Astrocyte (in vitro differentiated cells and primary cell): ENCODE results near the gene GNG14. TPM values are rescaled to one million over a fixed set of nuclear protein-coding genes. Genes with fewer than 3 reads are reported as not detected.

ENCODE experiments used
- DNase-seq: peaks from one replicate; pipeline ENCODE4 v3.0.0-alpha.2; 2010; ENCODE audit warnings: low read depth
- FAIRE-seq: peaks from 2 replicates; lab custom pipeline; 2011; peaks lifted over from hg19 to GRCh38; lab: Jason Lieb, UNC
- H2AFZ ChIP-seq: 2 replicates; pipeline ENCODE4 v1.6.0; 2012; ENCODE audit warnings: low read depth, low read length, inconsistent platforms
- H3K27ac ChIP-seq: 2 replicates; pipeline ENCODE4 v1.5.1; 2011; ENCODE audit warnings: low read depth, low read length, inconsistent platforms
- H3K27me3 ChIP-seq: 2 replicates; pipeline ENCODE4 v1.6.0; 2011; ENCODE audit warnings: low read length, inconsistent platforms; ENCODE audit not compliant: insufficient read depth
- H3K36me3 ChIP-seq: 2 replicates; pipeline ENCODE4 v1.5.1; 2011; ENCODE audit warnings: low read length, inconsistent platforms; ENCODE audit not compliant: insufficient read depth
- H3K4me1 ChIP-seq: 2 replicates; pipeline ENCODE4 v1.5.1; 2011; ENCODE audit warnings: low read length, inconsistent platforms; ENCODE audit not compliant: insufficient read depth
- H3K4me2 ChIP-seq: 2 replicates; pipeline ENCODE4 v1.6.0; 2012; ENCODE audit warnings: low read length, inconsistent platforms
- H3K4me3 ChIP-seq: 2 replicates; pipeline ENCODE4 v1.5.1; 2011; ENCODE audit warnings: low read depth, mild to moderate bottlenecking, low read length, inconsistent platforms; ENCODE audit not compliant: insufficient read depth
- H3K79me2 ChIP-seq: 2 replicates; pipeline ENCODE4 v1.6.0; 2012; ENCODE audit warnings: mild to moderate bottlenecking, low read length, inconsistent platforms; ENCODE audit not compliant: insufficient read depth
- H3K9ac ChIP-seq: 2 replicates; pipeline ENCODE4 v1.6.0; 2012; ENCODE audit warnings: mild to moderate bottlenecking, low read length, inconsistent platforms
- H3K9me3 ChIP-seq: 2 replicates; pipeline ENCODE4 v1.5.1; 2012; ENCODE audit warnings: low read depth, mild to moderate bottlenecking, low read length, inconsistent platforms; ENCODE audit not compliant: insufficient read depth
- H4K20me1 ChIP-seq: 2 replicates; pipeline ENCODE4 v1.6.0; 2012; ENCODE audit warnings: low read length, inconsistent platforms; ENCODE audit not compliant: insufficient read depth
- H3K27ac Mint-ChIP-seq: one replicate; pipeline ENCODE4 v1.8.0; 2021; ENCODE audit warnings: mild to moderate bottlenecking, mixed read lengths; ENCODE audit not compliant: unreplicated experiment
- H3K27me3 Mint-ChIP-seq: one replicate; pipeline ENCODE4 v1.8.0; 2021; ENCODE audit warnings: low read depth, mixed read lengths; ENCODE audit not compliant: unreplicated experiment
- H3K36me3 Mint-ChIP-seq: one replicate; pipeline ENCODE4 v1.8.0; 2021; ENCODE audit warnings: low read depth, mixed read lengths; ENCODE audit not compliant: unreplicated experiment
- H3K4me1 Mint-ChIP-seq: one replicate; pipeline ENCODE4 v1.8.0; 2021; ENCODE audit warnings: low read depth, mixed read lengths; ENCODE audit not compliant: unreplicated experiment
- H3K4me3 Mint-ChIP-seq: one replicate; pipeline ENCODE4 v1.8.0; 2021; ENCODE audit warnings: mild to moderate bottlenecking, moderate library complexity, mixed read lengths; ENCODE audit not compliant: unreplicated experiment
- H3K9me3 Mint-ChIP-seq: one replicate; pipeline ENCODE4 v1.8.0; 2021; ENCODE audit warnings: mild to moderate bottlenecking, mixed read lengths; ENCODE audit not compliant: unreplicated experiment
- CTCF ChIP-seq: IDR thresholded peaks from 2 replicates; pipeline ENCODE4 v1.5.1; 2011; ENCODE audit warnings: low read depth, mild to moderate bottlenecking, inconsistent platforms, low read length, moderate library complexity; ENCODE audit not compliant: insufficient read depth
- EZH2 ChIP-seq: IDR thresholded peaks from 2 replicates; pipeline ENCODE4 v1.6.1; 2012; ENCODE audit warnings: mild to moderate bottlenecking, low read length, inconsistent platforms; ENCODE audit not compliant: insufficient read depth
- total RNA-seq: library from RNA; stranded (reverse); gene quantifications from 2 replicates; pipeline ENCODE4 v1.2.1, GENCODE V29; 2021

GNG14 gene
- total RNA-seq, 1 donor from 2014 or later: not detected

GRCh38 chr19:12646551-12646950 lies 41.2 kb upstream of the GNG14 start:
- Histone ChIP-seq H3K27me3 (no peaks in the 10 kb centered on the region), H3K4me3 (no peak overlapping the region), H3K4me1 (no peaks in the 10 kb centered on the region), H3K79me2 (no peaks in the 10 kb centered on the region), H3K9me3 (no peaks in the 10 kb centered on the region), H3K27ac (no peak overlapping the region), H2AFZ (no peak overlapping the region), H3K4me2 (no peak overlapping the region), H3K9ac (no peak overlapping the region), H4K20me1 (no peaks in the 10 kb centered on the region), H3K36me3 (no peaks in the 10 kb centered on the region)
- Mint-ChIP-seq H3K4me1 (no peaks in the 10 kb centered on the region), H3K4me3 (no peak overlapping the region), H3K27ac (peak overlapping the region; percentile 26), H3K9me3 (no peaks in the 10 kb centered on the region), H3K27me3 (no peaks in the 10 kb centered on the region), H3K36me3 (peaks cover 21% of the 10 kb centered on the region)
- DNase-seq (no peak), FAIRE-seq (no peak)
- no peak for TF ChIP-seq CTCF
- TF ChIP-seq EZH2: no peak

GRCh38 chr19:12647047-12647446 lies 40.8 kb upstream of the GNG14 start:
- FAIRE-seq (no peak), DNase-seq (no peak)
- H3K9me3 ChIP-seq: no peaks in the 10 kb centered on the region
- H3K4me3 ChIP-seq: no peak overlapping the region
- H3K36me3 ChIP-seq: no peaks in the 10 kb centered on the region
- Mint-ChIP-seq H3K27me3 (no peaks in the 10 kb centered on the region), H3K9me3 (no peaks in the 10 kb centered on the region), H3K4me3 (no peak overlapping the region), H3K4me1 (no peaks in the 10 kb centered on the region), H3K27ac (peak overlapping the region; percentile 26), H3K36me3 (peaks cover 26% of the 10 kb centered on the region)
- no peak overlapping the region for H3K4me2 ChIP-seq
- H3K27me3 ChIP-seq: no peaks in the 10 kb centered on the region
- H3K4me1 ChIP-seq: no peaks in the 10 kb centered on the region
- no peaks in the 10 kb centered on the region for H4K20me1 ChIP-seq
- no peak overlapping the region for H3K9ac ChIP-seq
- TF ChIP-seq CTCF (no peak), EZH2 (no peak)
- no peak overlapping the region for H2AFZ ChIP-seq
- no peaks in the 10 kb centered on the region for H3K79me2 ChIP-seq
- no peak overlapping the region for H3K27ac ChIP-seq

GRCh38 chr19:12647490-12648071 lies 40.2 kb upstream of the GNG14 start:
- Mint-ChIP-seq H3K36me3 (peaks cover 26% of the 10 kb centered on the region), H3K9me3 (no peaks in the 10 kb centered on the region), H3K4me1 (no peaks in the 10 kb centered on the region), H3K27me3 (no peaks in the 10 kb centered on the region), H3K4me3 (no peak overlapping the region), H3K27ac (no peak overlapping the region)
- Histone ChIP-seq H3K4me2 (peak overlapping the region; percentile 52), H3K36me3 (no peaks in the 10 kb centered on the region), H4K20me1 (no peaks in the 10 kb centered on the region), H3K4me3 (no peak overlapping the region), H3K9ac (no peak overlapping the region), H3K27me3 (no peaks in the 10 kb centered on the region), H3K79me2 (no peaks in the 10 kb centered on the region), H3K9me3 (no peaks in the 10 kb centered on the region), H3K4me1 (no peaks in the 10 kb centered on the region), H2AFZ (no peak overlapping the region), H3K27ac (no peak overlapping the region)
- FAIRE-seq (no peak), DNase-seq (no peak)
- TF ChIP-seq EZH2 (no peak), CTCF (no peak)
